Esophagus muscularis mucosa (tissue), 4 donors: ENCODE data around the gene MARVELD1. TPM values are rescaled to one million over a fixed set of nuclear protein-coding genes. Genes with fewer than 3 reads are reported as not detected.
"Not testable (repeated sequence)": the region's sequence is repeated elsewhere in the genome, so short reads cannot be mapped to it uniquely, and the experiment has no call there.

ENCODE experiments used
- DNase-seq: peaks from one replicate; pipeline ENCODE4 v3.0.0-alpha.2; 2017; ENCODE audit errors: extremely low spot score
- H3K27ac ChIP-seq, 4 donors: fragments of 200-600 bp; sonication (generic); replicated peaks in 1 of 4; 1 replicate in 3 of 4; 2 replicates in 1 of 4; pipeline ENCODE4 v1.5.1; 2016 to 2019; ENCODE audit warnings: mild to moderate bottlenecking in 1 of 4
- H3K27me3 ChIP-seq, 4 donors: fragments of 200-600 bp; sonication (generic); one replicate each; pipeline versions ENCODE4 v1.5.1 to v1.6.0; 2016 to 2019
- H3K36me3 ChIP-seq, 4 donors: fragments of 200-600 bp; sonication (generic); one replicate each; pipeline ENCODE4 v1.5.1; 2016 to 2019
- H3K4me1 ChIP-seq, 4 donors: fragments of 200-600 bp; sonication (generic); one replicate each; pipeline ENCODE4 v1.5.1; 2016 to 2019
- H3K4me3 ChIP-seq, 4 donors: fragments of 200-600 bp; sonication (generic); 1 replicate in 2 of 4; 2 replicates in 2 of 4; pipeline ENCODE4 v1.5.1; 2016 to 2019; ENCODE audit warnings: mild to moderate bottlenecking in 4 of 4, moderate library complexity in 1 of 4
- H3K9me3 ChIP-seq, 4 donors: fragments of 200-600 bp; sonication (generic); 1 replicate in 3 of 4; 2 replicates in 1 of 4; pipeline ENCODE4 v1.5.1; 2016 to 2019
- EP300 ChIP-seq: sonication (generic); formaldehyde crosslinking; IDR thresholded peaks from one replicate; pipeline ENCODE4 v1.6.1; 2017; ENCODE audit warnings: antibody characterized with exemption
- POLR2A ChIP-seq: fragments of 450-650 bp; IDR thresholded peaks from one replicate; pipeline ENCODE4 v1.6.1; 2017; ENCODE audit warnings: antibody characterized with exemption, moderate library complexity, mild to moderate bottlenecking, low read depth
- POLR2AphosphoS5 ChIP-seq, 2 donors: sonication (generic); formaldehyde crosslinking; IDR thresholded peaks; one replicate each; pipeline ENCODE4 v1.6.1; 2017; ENCODE audit warnings: antibody characterized with exemption in 2 of 2
- WGBS: methylation state at CpG from one replicate; pipeline ENCODE4 v1.1.5; 2018; 5-methylcytosine and 5-hydroxymethylcytosine counted together
- intact Hi-C: fragments of 100-400 bp; cut with DNase I; formaldehyde crosslinking; loops from one replicate; pipeline ENCODE4 v1.15.1; 2023
- total RNA-seq, 4 donors: library from RNA; depleted of rRNA; stranded (reverse); fragments of >200 nt; gene quantifications; one replicate each; pipeline versions ENCODE4 v1.1.0 to v1.2.1, GENCODE V29; 2016
- TF ChIP-seq, protein P1 (sequence below), 3 experiments: fragments of 200-600 bp in 2 of 3; fragments of 450-650 bp in 1 of 3; sonication (generic) in 2 of 3; IDR thresholded peaks; one replicate each; pipeline ENCODE4 v1.5.1; 2017 to 2019; ENCODE audit warnings: antibody characterized with exemption in 3 of 3, mild to moderate bottlenecking in 2 of 3, moderate library complexity in 1 of 3

Gene MARVELD1
- total RNA-seq, 4 donors from 2014 or later, result 43.4 to 104 (median 73.9) TPM

- TF ChIP-seq POLR2A, result no peak
- TF ChIP-seq, protein P1, sequence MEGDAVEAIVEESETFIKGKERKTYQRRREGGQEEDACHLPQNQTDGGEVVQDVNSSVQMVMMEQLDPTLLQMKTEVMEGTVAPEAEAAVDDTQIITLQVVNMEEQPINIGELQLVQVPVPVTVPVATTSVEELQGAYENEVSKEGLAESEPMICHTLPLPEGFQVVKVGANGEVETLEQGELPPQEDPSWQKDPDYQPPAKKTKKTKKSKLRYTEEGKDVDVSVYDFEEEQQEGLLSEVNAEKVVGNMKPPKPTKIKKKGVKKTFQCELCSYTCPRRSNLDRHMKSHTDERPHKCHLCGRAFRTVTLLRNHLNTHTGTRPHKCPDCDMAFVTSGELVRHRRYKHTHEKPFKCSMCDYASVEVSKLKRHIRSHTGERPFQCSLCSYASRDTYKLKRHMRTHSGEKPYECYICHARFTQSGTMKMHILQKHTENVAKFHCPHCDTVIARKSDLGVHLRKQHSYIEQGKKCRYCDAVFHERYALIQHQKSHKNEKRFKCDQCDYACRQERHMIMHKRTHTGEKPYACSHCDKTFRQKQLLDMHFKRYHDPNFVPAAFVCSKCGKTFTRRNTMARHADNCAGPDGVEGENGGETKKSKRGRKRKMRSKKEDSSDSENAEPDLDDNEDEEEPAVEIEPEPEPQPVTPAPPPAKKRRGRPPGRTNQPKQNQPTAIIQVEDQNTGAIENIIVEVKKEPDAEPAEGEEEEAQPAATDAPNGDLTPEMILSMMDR (IDR thresholded peaks at IDR 0.05), result no peak
- no peak for TF ChIP-seq POLR2AphosphoS5 (IDR thresholded peaks at IDR 0.05)
- no peak for TF ChIP-seq EP300
- DNase-seq, result no peak
- Histone ChIP-seq H3K27me3 (no peaks in the 10 kb centered on the region), H3K27ac (peak overlapping the region in 2 of 4 donors; percentile 31 to 40), H3K36me3 (peaks cover 20 to 33% (median 26%) of the 10 kb centered on the region in 4 donors), H3K4me3 (no peak overlapping the region), H3K4me1 (peaks cover 38 to 64% (median 62%) of the 10 kb centered on the region in 4 donors), H3K9me3 (no peaks in the 10 kb centered on the region)
- 90% methylated on average over 4 of the region's 4 CpGs for WGBS
- intact Hi-C loops, result no loop called here
These were observed 31.5 kb upstream of the MARVELD1 start for GRCh38 chr10:97682042-97682441.

GRCh38 chr10:97683556-97684367, 29.8 kb upstream of the MARVELD1 start:
- DNase-seq, result no peak

DNA sequence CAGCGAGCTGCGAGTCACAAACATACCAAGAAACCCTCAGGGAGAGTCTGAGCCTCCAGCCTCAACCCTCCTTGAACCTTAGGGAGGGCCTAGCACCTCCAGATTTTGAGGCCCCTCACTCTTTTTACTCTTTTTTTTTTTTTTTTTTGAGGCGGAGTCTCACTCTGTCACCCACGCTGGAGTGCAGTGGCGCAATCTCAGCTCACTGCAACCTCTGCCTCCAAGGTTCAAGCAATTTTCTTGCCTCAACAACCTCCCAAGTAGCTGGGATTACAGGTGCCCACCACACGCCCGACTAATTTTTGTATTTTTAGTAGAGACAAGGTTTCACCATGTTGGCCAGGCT, 29.2 kb upstream of the MARVELD1 start:
- peaks cover 2 to 10% (median 5%) of the 10 kb centered on the region in 4 donors for H3K36me3 ChIP-seq
- H3K4me1 ChIP-seq, result peaks cover 58 to 81% (median 80%) of the 10 kb centered on the region in 4 donors
- H3K9me3 ChIP-seq, DNase-seq, intact Hi-C loops, H3K27me3 ChIP-seq: not testable (repeated sequence)
- 79% methylated on average over 7 of the region's 7 CpGs for WGBS
- H3K4me3 ChIP-seq, result peak overlapping the region; percentile 76 to 94 (median 78)
- peak overlapping the region; percentile 88 to 98 (median 94) for H3K27ac ChIP-seq

More at GRCh38 chr10:97683556-97684367, 29.8 kb upstream of the MARVELD1 start:
- TF ChIP-seq, protein P1 (IDR thresholded peaks at IDR 0.05), result no peak
- TF ChIP-seq POLR2AphosphoS5 (IDR thresholded peaks at IDR 0.05) (peak in 1 of 2 donors; percentile 32), EP300 (no peak), POLR2A (no peak)
- peaks cover 52 to 76% (median 74%) of the 10 kb centered on the region in 4 donors for H3K4me1 ChIP-seq
- H3K4me3 ChIP-seq, result peak overlapping the region; percentile 76 to 94 (median 78)
- H3K27ac ChIP-seq, result peak overlapping the region; percentile 88 to 98 (median 94)
- peaks cover 6 to 16% (median 10%) of the 10 kb centered on the region in 4 donors for H3K36me3 ChIP-seq
- 25% methylated on average over 9 of the region's 9 CpGs for WGBS
- no peaks in the 10 kb centered on the region for H3K9me3 ChIP-seq
- intact Hi-C loops, result no loop called here
- H3K27me3 ChIP-seq, result no peaks in the 10 kb centered on the region

DNA sequence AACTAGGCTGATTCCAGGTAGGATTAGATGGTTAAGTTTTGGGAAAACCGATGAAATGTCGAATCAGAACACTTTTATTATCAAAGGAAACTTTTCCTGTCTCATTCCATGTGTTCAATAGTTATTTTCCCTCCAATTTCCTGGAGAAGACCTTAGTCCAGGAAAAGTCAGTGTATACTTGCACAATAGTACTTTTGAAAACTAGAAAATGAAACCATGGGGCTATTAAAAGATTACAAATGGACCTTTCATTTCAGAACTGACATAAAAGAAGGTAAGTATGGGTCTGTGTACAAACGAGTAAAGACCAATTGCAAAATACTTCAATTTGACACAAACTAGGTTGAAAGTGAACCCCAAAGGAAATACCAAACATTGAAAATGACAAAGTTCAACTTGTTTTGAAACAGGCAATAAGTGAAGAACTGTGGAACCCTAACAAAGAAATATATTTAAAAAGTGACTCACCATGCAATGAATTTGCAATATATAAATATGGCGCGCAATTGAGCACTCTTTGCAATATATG, 28.6 kb upstream of the MARVELD1 start:
- Histone ChIP-seq H3K27me3 (no peaks in the 10 kb centered on the region), H3K4me3 (peak overlapping the region; percentile 76 to 94 (median 78)), H3K9me3 (no peaks in the 10 kb centered on the region), H3K4me1 (peaks cover 59 to 86% (median 84%) of the 10 kb centered on the region in 4 donors), H3K27ac (peak overlapping the region; percentile 88 to 98 (median 94)), H3K36me3 (peaks cover 0 to 5% (median 0%) of the 10 kb centered on the region in 4 donors)
- TF ChIP-seq, protein P1 (IDR thresholded peaks at IDR 0.05), result no peak
- TF ChIP-seq EP300 (no peak), POLR2A (no peak), POLR2AphosphoS5 (IDR thresholded peaks at IDR 0.05) (no peak)
- intact Hi-C loops, result no loop called here
- DNase-seq, result no peak
- 59% methylated on average over 5 of the region's 5 CpGs for WGBS

DNA sequence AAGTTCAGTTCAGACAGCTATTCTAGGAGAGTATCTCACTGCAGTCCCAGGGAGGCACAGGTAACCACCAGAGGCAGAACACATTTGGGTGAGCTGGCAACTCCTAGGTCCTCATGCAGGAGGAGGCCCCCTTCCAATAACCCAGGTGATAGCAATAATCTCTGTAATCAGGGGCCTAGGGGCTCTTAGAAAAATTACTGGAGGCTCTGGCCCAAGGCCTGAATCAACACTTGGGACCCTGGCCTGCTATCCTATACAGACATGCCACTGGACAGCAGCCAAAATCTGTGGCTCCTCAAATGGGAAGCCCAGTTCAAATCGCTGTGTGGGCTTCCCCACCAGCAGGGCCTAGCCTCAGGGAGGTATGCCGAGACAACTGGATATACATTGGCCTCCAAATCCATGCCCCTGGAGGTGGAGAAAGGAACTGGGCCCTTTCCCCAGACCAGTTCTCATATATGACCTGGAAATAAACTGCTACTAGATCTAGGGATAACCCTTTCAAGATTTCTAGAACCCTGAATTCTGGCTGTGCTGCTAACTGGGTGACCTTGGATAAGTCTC, 28.1 kb upstream of the MARVELD1 start:
- Histone ChIP-seq H3K27me3 (no peaks in the 10 kb centered on the region), H3K27ac (peak overlapping the region; percentile 88 to 98 (median 94)), H3K9me3 (no peaks in the 10 kb centered on the region), H3K4me1 (peaks cover 59 to 84% (median 80%) of the 10 kb centered on the region in 4 donors), H3K4me3 (peak overlapping the region; percentile 76 to 94 (median 78)), H3K36me3 (no peaks in the 10 kb centered on the region)
- WGBS, result 50% methylated on average over 1 of the region's 2 CpGs
- intact Hi-C loops, result no loop called here
- no peak for DNase-seq
- TF ChIP-seq, protein P1 (IDR thresholded peaks at IDR 0.05), result peak; percentile 5 to 50 (median 8)
- no peak for TF ChIP-seq EP300
